SK-N-SH (cell line): ENCODE results near the gene TADA2A.

ENCODE experiments used
- CTCF ChIP-seq: fragments of 200-600 bp; sonication (generic); IDR thresholded peaks from 2 replicates; pipeline ENCODE4 v1.6.1; 2017; ENCODE audit warnings: antibody characterized with exemption, mild to moderate bottlenecking, moderate library complexity
- FOXJ3 ChIP-seq: sonication (generic); formaldehyde crosslinking; IDR thresholded peaks from 2 replicates; pipeline ENCODE4 v1.5.1; 2020; ENCODE audit warnings: mild to moderate bottlenecking, missing genetic modification reagents
- MAX ChIP-seq: IDR thresholded peaks from 2 replicates; pipeline ENCODE4 v1.4.0; 2012; ENCODE audit warnings: low read depth
- POLR2AphosphoS5 ChIP-seq: IDR thresholded peaks from 2 replicates; pipeline ENCODE4 v1.6.1; 2012; ENCODE audit warnings: low read depth, low read length
- RCOR1 ChIP-seq: fragments of 150-350 bp; IDR thresholded peaks from 2 replicates; pipeline ENCODE4 v1.6.1; 2017; ENCODE audit warnings: antibody characterized with exemption, low read length
- RFX5 ChIP-seq: IDR thresholded peaks from 2 replicates; pipeline ENCODE4 v1.6.1; 2012; ENCODE audit warnings: mild to moderate bottlenecking, improper control_type of control experiment, low read length
- TEAD4 ChIP-seq: IDR thresholded peaks from 2 replicates; pipeline ENCODE4 v1.4.0; 2012; ENCODE audit warnings: mild to moderate bottlenecking, borderline replicate concordance; ENCODE audit not compliant: insufficient read depth
- USF2 ChIP-seq: fragments of 150-350 bp; IDR thresholded peaks from 2 replicates; pipeline ENCODE4 v1.6.1; 2017; ENCODE audit warnings: antibody characterized with exemption, low read length, low read depth, borderline replicate concordance

GRCh38 chr17:37430051-37430627 lies 23.5 kb downstream of the TADA2A start:
- TF ChIP-seq MAX (no peak), POLR2AphosphoS5 (no peak), USF2 (no peak), FOXJ3 (no peak), CTCF (no peak), RCOR1 (no peak), TEAD4 (no peak), RFX5 (no peak)
